ENCODE measurements around the gene RACK1. TPM values are rescaled to one million over a fixed set of nuclear protein-coding genes. Genes with fewer than 3 reads are reported as not detected.

RACK1 gene
- total and polyA plus RNA-seq, 2 of the 13 experiments (the other 11 are each of a cell fraction or from before 2014, with no cell fraction given): 2,514 to 6,141 TPM

DNA sequence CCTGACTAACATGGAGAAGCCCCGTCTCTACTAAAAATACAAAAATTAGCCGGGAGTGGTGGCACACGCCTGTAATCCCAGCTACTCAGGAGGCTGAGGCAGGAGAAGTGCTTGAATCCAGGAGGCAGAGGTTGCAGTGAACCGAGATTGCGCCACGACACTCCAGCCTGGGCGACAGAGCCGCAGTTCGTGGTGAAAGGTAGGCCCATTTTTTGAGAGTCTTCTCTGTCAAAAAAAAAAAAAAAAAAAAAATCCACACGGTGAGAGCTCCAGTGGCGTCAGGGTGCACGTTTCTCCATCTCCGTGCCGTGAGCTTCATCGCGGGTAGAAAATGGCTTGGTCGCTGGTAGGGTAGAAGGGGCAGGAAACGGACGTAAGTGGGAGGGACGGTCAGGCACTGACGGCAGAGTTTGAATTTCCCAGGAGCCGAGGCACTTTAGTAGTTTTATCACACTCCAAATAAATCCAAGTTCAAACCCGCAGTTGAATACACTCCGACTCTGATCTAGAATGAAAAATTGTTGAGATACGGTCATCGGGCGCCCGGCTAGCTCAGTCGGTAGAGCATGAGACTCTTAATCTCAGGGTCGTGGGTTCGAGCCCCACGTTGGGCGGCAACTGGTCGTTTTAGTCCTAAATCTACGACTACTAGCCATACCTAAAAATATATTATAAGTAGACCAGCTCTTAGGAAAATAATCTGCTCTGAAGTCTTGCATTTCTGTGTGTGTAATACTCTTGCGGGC is 36.3 kb downstream of the RACK1 start (continued):
- TF ChIP-seq, protein P1, sequence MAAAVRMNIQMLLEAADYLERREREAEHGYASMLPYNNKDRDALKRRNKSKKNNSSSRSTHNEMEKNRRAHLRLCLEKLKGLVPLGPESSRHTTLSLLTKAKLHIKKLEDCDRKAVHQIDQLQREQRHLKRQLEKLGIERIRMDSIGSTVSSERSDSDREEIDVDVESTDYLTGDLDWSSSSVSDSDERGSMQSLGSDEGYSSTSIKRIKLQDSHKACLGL (CRISPR knock-in tag; IDR thresholded peaks at IDR 0.05): no peak
- TF ChIP-seq NKX3-1 (CRISPR knock-in tag; IDR thresholded peaks at IDR 0.05): no peak
- TF ChIP-seq ZNF788 (CRISPR knock-in tag; IDR thresholded peaks at IDR 0.05; ENCODE audit: borderline replicate concordance): no peak
- TF ChIP-seq CHD4 (IDR thresholded peaks at IDR 0.05; ENCODE audit: borderline replicate concordance, low read length): peak; percentile 73; the same call in 1 of the 2 replicates
- no peak for TF ChIP-seq PHF5A (CRISPR knock-in tag; IDR thresholded peaks at IDR 0.05; ENCODE audit: low read depth, unreplicated experiment)
- TF ChIP-seq ZFP90 (CRISPR knock-in tag; IDR thresholded peaks at IDR 0.05; ENCODE audit: borderline replicate concordance): no peak
- TF ChIP-seq ZBTB1 (CRISPR knock-in tag; IDR thresholded peaks at IDR 0.05; ENCODE audit: borderline replicate concordance): no peak
- 0 out of 2 replicates have a peak, but pooled peaks have one; percentile 44 for TF ChIP-seq ZNF224 (CRISPR knock-in tag; IDR thresholded peaks at IDR 0.05)
- TF ChIP-seq ARNTL (CRISPR knock-in tag; IDR thresholded peaks at IDR 0.05): no peak
- peak; percentile 17; the same call in 1 of the 2 replicates for TF ChIP-seq YEATS4 (CRISPR knock-in tag; IDR thresholded peaks at IDR 0.05; ENCODE audit: borderline replicate concordance)
- no peak for TF ChIP-seq ZFP62 (CRISPR knock-in tag; IDR thresholded peaks at IDR 0.05)
- TF ChIP-seq ZNF335 (CRISPR knock-in tag; IDR thresholded peaks at IDR 0.05): no peak
- no peak for TF ChIP-seq PCBP1 (IDR thresholded peaks at IDR 0.05; ENCODE audit: borderline replicate concordance, low read depth, low read length)
- no peak for TF ChIP-seq ZNF550 (CRISPR knock-in tag; IDR thresholded peaks at IDR 0.05; ENCODE audit: borderline replicate concordance)
- peak; percentile 36 for TF ChIP-seq XRCC5 (optimal IDR thresholded peaks at IDR 0.05; ENCODE audit: low read length)
- TF ChIP-seq, protein P2, sequence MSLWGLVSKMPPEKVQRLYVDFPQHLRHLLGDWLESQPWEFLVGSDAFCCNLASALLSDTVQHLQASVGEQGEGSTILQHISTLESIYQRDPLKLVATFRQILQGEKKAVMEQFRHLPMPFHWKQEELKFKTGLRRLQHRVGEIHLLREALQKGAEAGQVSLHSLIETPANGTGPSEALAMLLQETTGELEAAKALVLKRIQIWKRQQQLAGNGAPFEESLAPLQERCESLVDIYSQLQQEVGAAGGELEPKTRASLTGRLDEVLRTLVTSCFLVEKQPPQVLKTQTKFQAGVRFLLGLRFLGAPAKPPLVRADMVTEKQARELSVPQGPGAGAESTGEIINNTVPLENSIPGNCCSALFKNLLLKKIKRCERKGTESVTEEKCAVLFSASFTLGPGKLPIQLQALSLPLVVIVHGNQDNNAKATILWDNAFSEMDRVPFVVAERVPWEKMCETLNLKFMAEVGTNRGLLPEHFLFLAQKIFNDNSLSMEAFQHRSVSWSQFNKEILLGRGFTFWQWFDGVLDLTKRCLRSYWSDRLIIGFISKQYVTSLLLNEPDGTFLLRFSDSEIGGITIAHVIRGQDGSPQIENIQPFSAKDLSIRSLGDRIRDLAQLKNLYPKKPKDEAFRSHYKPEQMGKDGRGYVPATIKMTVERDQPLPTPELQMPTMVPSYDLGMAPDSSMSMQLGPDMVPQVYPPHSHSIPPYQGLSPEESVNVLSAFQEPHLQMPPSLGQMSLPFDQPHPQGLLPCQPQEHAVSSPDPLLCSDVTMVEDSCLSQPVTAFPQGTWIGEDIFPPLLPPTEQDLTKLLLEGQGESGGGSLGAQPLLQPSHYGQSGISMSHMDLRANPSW (CRISPR knock-in tag; IDR thresholded peaks at IDR 0.05; ENCODE audit: borderline replicate concordance): no peak
- no peak for TF ChIP-seq SMARCC2 (IDR thresholded peaks at IDR 0.05)
- TF ChIP-seq REXO4 (CRISPR knock-in tag; IDR thresholded peaks at IDR 0.05; ENCODE audit: borderline replicate concordance): no peak
- TF ChIP-seq, protein P3, sequence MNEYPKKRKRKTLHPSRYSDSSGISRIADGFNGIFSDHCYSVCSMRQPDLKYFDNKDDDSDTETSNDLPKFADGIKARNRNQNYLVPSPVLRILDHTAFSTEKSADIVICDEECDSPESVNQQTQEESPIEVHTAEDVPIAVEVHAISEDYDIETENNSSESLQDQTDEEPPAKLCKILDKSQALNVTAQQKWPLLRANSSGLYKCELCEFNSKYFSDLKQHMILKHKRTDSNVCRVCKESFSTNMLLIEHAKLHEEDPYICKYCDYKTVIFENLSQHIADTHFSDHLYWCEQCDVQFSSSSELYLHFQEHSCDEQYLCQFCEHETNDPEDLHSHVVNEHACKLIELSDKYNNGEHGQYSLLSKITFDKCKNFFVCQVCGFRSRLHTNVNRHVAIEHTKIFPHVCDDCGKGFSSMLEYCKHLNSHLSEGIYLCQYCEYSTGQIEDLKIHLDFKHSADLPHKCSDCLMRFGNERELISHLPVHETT (CRISPR knock-in tag; conservative IDR thresholded peaks at IDR 0.05): no peak
- no peak for TF ChIP-seq ZNF256 (CRISPR knock-in tag; conservative IDR thresholded peaks at IDR 0.05)
- TF ChIP-seq CC2D1A (CRISPR knock-in tag; IDR thresholded peaks at IDR 0.05): no peak
- TF ChIP-seq RARA (CRISPR knock-in tag; IDR thresholded peaks at IDR 0.05): no peak; the same call in 1 of the 2 replicates
- no peak for TF ChIP-seq EEA1 (CRISPR knock-in tag; IDR thresholded peaks at IDR 0.05; ENCODE audit: borderline replicate concordance)
- TF ChIP-seq ZSCAN20 (CRISPR knock-in tag; IDR thresholded peaks at IDR 0.05; ENCODE audit: borderline replicate concordance): no peak
- TF ChIP-seq ZNF510 (CRISPR knock-in tag; IDR thresholded peaks at IDR 0.05; ENCODE audit: low read depth): no peak

Data from HepG2 (cell line).